ENCODE data around the gene SMURF1. TPM values are rescaled to one million over a fixed set of nuclear protein-coding genes. Genes with fewer than 3 reads are reported as not detected.

Gene SMURF1
- total RNA-seq, 4 donors from 2014 or later: 28.2 to 35.4 (median 31.1) TPM

GRCh38 chr7:98985406-98985805 lies 158.5 kb downstream of the SMURF1 start:
- H3K27me3 ChIP-seq: no peaks in the 10 kb centered on the region
- 82 to 91% methylated on average over 4 of the region's 4 CpGs for WGBS, 2 donors
- H3K4me1 ChIP-seq: no peaks in the 10 kb centered on the region
- no peak overlapping the region for H3K27ac ChIP-seq
- DNase-seq (ENCODE audit: low spot score in 2 of 2): no peak
- H3K9me3 ChIP-seq: peaks cover 0 to 4% (median 0%) of the 10 kb centered on the region in 4 donors
- H3K4me3 ChIP-seq: no peak overlapping the region
- peaks cover 0 to 100% (median 49%) of the 10 kb centered on the region in 3 donors for H3K36me3 ChIP-seq
- TF ChIP-seq EP300 (IDR thresholded peaks at IDR 0.05): no peak
- TF ChIP-seq POLR2A (IDR thresholded peaks at IDR 0.05): no peak
- no peak for TF ChIP-seq CTCF (IDR thresholded peaks at IDR 0.05)

- TF ChIP-seq EP300 (IDR thresholded peaks at IDR 0.05) (no peak), POLR2A (IDR thresholded peaks at IDR 0.05) (no peak), CTCF (IDR thresholded peaks at IDR 0.05) (no peak)
- Histone ChIP-seq H3K27ac (no peak overlapping the region), H3K27me3 (no peaks in the 10 kb centered on the region), H3K4me3 (no peak overlapping the region), H3K9me3 (peaks cover 0 to 4% (median 0%) of the 10 kb centered on the region in 4 donors), H3K36me3 (peaks cover 0 to 100% (median 47%) of the 10 kb centered on the region in 3 donors), H3K4me1 (no peaks in the 10 kb centered on the region)
- DNase-seq (ENCODE audit: low spot score in 2 of 2): no peak
- 91% methylated on average over 11 of the region's 11 CpGs for WGBS, 2 donors
Measured at GRCh38 chr7:98984126-98984525, 159.8 kb downstream of the SMURF1 start.

- Histone ChIP-seq H3K9me3 (peaks cover 0 to 4% (median 0%) of the 10 kb centered on the region in 4 donors), H3K27me3 (no peaks in the 10 kb centered on the region), H3K4me1 (no peaks in the 10 kb centered on the region), H3K27ac (no peak overlapping the region), H3K36me3 (peaks cover 7 to 100% (median 53%) of the 10 kb centered on the region in 3 donors), H3K4me3 (no peak overlapping the region)
- TF ChIP-seq CTCF (IDR thresholded peaks at IDR 0.05) (no peak), POLR2A (IDR thresholded peaks at IDR 0.05) (no peak), EP300 (IDR thresholded peaks at IDR 0.05) (no peak)
- 84 to 86% methylated on average over 8 of the region's 8 CpGs for WGBS, 2 donors
- DNase-seq (ENCODE audit: low spot score in 2 of 2): no peak
Measured at GRCh38 chr7:98982686-98983085, 161.2 kb downstream of the SMURF1 start.

GRCh38 chr7:98981701-98982100 lies 162.2 kb downstream of the SMURF1 start:
- Histone ChIP-seq H3K9me3 (peaks cover 0 to 4% (median 0%) of the 10 kb centered on the region in 4 donors), H3K36me3 (peaks cover 7 to 100% (median 63%) of the 10 kb centered on the region in 3 donors), H3K4me1 (no peaks in the 10 kb centered on the region), H3K27ac (no peak overlapping the region), H3K27me3 (no peaks in the 10 kb centered on the region), H3K4me3 (no peak overlapping the region)
- TF ChIP-seq POLR2A (IDR thresholded peaks at IDR 0.05) (no peak), EP300 (IDR thresholded peaks at IDR 0.05) (no peak), CTCF (IDR thresholded peaks at IDR 0.05) (no peak)
- DNase-seq (ENCODE audit: low spot score in 2 of 2): no peak
- WGBS, 2 donors: 96 to 98% methylated on average over 16 to 21 of the region's 23 CpGs

- H3K4me3 ChIP-seq: no peak overlapping the region
Measured at GRCh38 chr7:98978672-98979071, 165.2 kb downstream of the SMURF1 start.

More at GRCh38 chr7:98978672-98979071, 165.2 kb downstream of the SMURF1 start:
- DNase-seq (ENCODE audit: low spot score in 2 of 2): no peak
- H3K27me3 ChIP-seq: no peaks in the 10 kb centered on the region
- H3K9me3 ChIP-seq: no peaks in the 10 kb centered on the region
- WGBS, 2 donors: 89 to 95% methylated on average over 9 of the region's 9 CpGs
- H3K27ac ChIP-seq: no peak overlapping the region
- no peak for TF ChIP-seq POLR2A (IDR thresholded peaks at IDR 0.05)
- no peak for TF ChIP-seq EP300 (IDR thresholded peaks at IDR 0.05)
- no peak for TF ChIP-seq CTCF (IDR thresholded peaks at IDR 0.05)
- H3K4me1 ChIP-seq: no peaks in the 10 kb centered on the region
- H3K36me3 ChIP-seq: peaks cover 10 to 100% (median 65%) of the 10 kb centered on the region in 3 donors

Other genes starting within 250 kb of the SMURF1 start
- 1 to 10 TPM in 1 of 4 donors, not detected in 3; 1.2 TPM for gene KPNA7, start 64.0 kb upstream of the SMURF1 start, total RNA-seq
- not detected for gene MYH16, start 128.7 kb upstream of the SMURF1 start, total RNA-seq
- 100 to 1,000 TPM in 3 of 4 donors, 10 to 100 TPM in 1; 92.2 to 151 (median 118) TPM for gene ARPC1A, start 181.8 kb upstream of the SMURF1 start, total RNA-seq
- 100 to 1,000 TPM; 178 to 337 (median 306) TPM for gene ARPC1B, start 230.6 kb upstream of the SMURF1 start, total RNA-seq